ENCODE data around the gene EGFLAM.
"Not testable (repeated sequence)": the region's sequence is repeated elsewhere in the genome, so short reads cannot be mapped to it uniquely, and the experiment has no call there.

Gene EGFLAM

GRCh38 chr5:38331831-38332230 is 73.5 kb downstream of the EGFLAM start:
- DNase-seq = no peak

GRCh38 chr5:38333181-38333580 is 74.8 kb downstream of the EGFLAM start:
- not testable (repeated sequence) for DNase-seq

- no peak for DNase-seq
These were observed 80.1 kb downstream of the EGFLAM start for GRCh38 chr5:38338455-38338854.

GRCh38 chr5:38339446-38339845 is 81.1 kb downstream of the EGFLAM start:
- DNase-seq = no peak

GRCh38 chr5:38341056-38341455 is 82.7 kb downstream of the EGFLAM start:
- DNase-seq = no peak

GRCh38 chr5:38341641-38342040 is 83.3 kb downstream of the EGFLAM start:
- no peak for DNase-seq

- no peak for DNase-seq
These were observed 83.9 kb downstream of the EGFLAM start for GRCh38 chr5:38342261-38342660.

- DNase-seq = no peak
These were observed 86.5 kb downstream of the EGFLAM start for GRCh38 chr5:38344891-38345290.

- DNase-seq = no peak
These were observed 88.2 kb downstream of the EGFLAM start for GRCh38 chr5:38346593-38346992.

- no peak for DNase-seq
These were observed 88.8 kb downstream of the EGFLAM start for GRCh38 chr5:38347040-38347763.

GRCh38 chr5:38347896-38348295 is 89.5 kb downstream of the EGFLAM start:
- DNase-seq = no peak

- no peak for DNase-seq
These were observed 102.1 kb downstream of the EGFLAM start for GRCh38 chr5:38360323-38361061.

GRCh38 chr5:38362713-38363112 is 104.4 kb downstream of the EGFLAM start:
- no peak for DNase-seq

- DNase-seq = no peak
These were observed 106.5 kb downstream of the EGFLAM start for GRCh38 chr5:38364825-38365224.

GRCh38 chr5:38367410-38367809 is 109.1 kb downstream of the EGFLAM start:
- no peak for DNase-seq

GRCh38 chr5:38367966-38368365 is 109.6 kb downstream of the EGFLAM start:
- DNase-seq = no peak

GRCh38 chr5:38369692-38370091 is 111.3 kb downstream of the EGFLAM start:
- DNase-seq = no peak

GRCh38 chr5:38370358-38371100 is 112.2 kb downstream of the EGFLAM start:
- DNase-seq = no peak

- DNase-seq = no peak
These were observed 113.2 kb downstream of the EGFLAM start for GRCh38 chr5:38371596-38371995.

- no peak for DNase-seq
These were observed 115.4 kb downstream of the EGFLAM start for GRCh38 chr5:38373743-38374142.

GRCh38 chr5:38375423-38375822 is 117.1 kb downstream of the EGFLAM start:
- DNase-seq = no peak

- DNase-seq = no peak
These were observed 118.0 kb downstream of the EGFLAM start for GRCh38 chr5:38376404-38376803.

- no peak for DNase-seq
These were observed 120.2 kb downstream of the EGFLAM start for GRCh38 chr5:38378579-38378978.
